Measurements from ENCODE around the gene PGGHG. TPM values are rescaled to one million over a fixed set of nuclear protein-coding genes. Genes with fewer than 3 reads are reported as not detected.

The PGGHG gene
- total RNA-seq, 4 donors from 2014 or later, result 4.0 to 7.7 (median 6.9) TPM

GRCh38 chr11:337711-338110 lies 48.8 kb downstream of the PGGHG start:
- WGBS, 2 donors, result 93 to 98% methylated on average over 6 of the region's 6 CpGs
- intact Hi-C loops (cut with DNase I; ENCODE audit: low total_unique reads), result no loop called here
- TF ChIP-seq CTCF (IDR thresholded peaks at IDR 0.05) (no peak), POLR2A (IDR thresholded peaks at IDR 0.05) (no peak)
- H3K4me3 ChIP-seq (ENCODE audit: low read depth, poor library complexity, severe bottlenecking), result no peak overlapping the region
- DNase-seq (ENCODE audit: low spot score in 2 of 2), result no peak

GRCh38 chr11:339963-340362 lies 51.0 kb downstream of the PGGHG start:
- no peak overlapping the region for H3K4me3 ChIP-seq (ENCODE audit: low read depth, poor library complexity, severe bottlenecking)
- DNase-seq (ENCODE audit: low spot score in 2 of 2), result no peak
- no peak for TF ChIP-seq POLR2A (IDR thresholded peaks at IDR 0.05)
- TF ChIP-seq CTCF (IDR thresholded peaks at IDR 0.05), result no peak
- WGBS, 2 donors, result 80 to 91% methylated on average over 2 of the region's 2 CpGs
- intact Hi-C loops (cut with DNase I; ENCODE audit: low total_unique reads), result no loop called here

GRCh38 chr11:340539-341512 lies 51.9 kb downstream of the PGGHG start:
- no peak overlapping the region for H3K4me3 ChIP-seq (ENCODE audit: low read depth, poor library complexity, severe bottlenecking)
- no peak for DNase-seq (ENCODE audit: low spot score in 2 of 2)
- no peak for TF ChIP-seq POLR2A (IDR thresholded peaks at IDR 0.05)
- no peak for TF ChIP-seq CTCF (IDR thresholded peaks at IDR 0.05)
- WGBS, 2 donors, result 66 to 81% methylated on average over 4 to 5 of the region's 5 CpGs
- intact Hi-C loops (cut with DNase I; ENCODE audit: low total_unique reads), result no loop called here

GRCh38 chr11:342328-342727 lies 53.4 kb downstream of the PGGHG start:
- WGBS, 2 donors, result 30 to 47% methylated on average over 3 of the region's 3 CpGs
- TF ChIP-seq POLR2A (IDR thresholded peaks at IDR 0.05) (no peak), CTCF (IDR thresholded peaks at IDR 0.05) (no peak)
- H3K4me3 ChIP-seq (ENCODE audit: low read depth, poor library complexity, severe bottlenecking), result no peak overlapping the region
- no peak for DNase-seq (ENCODE audit: low spot score in 2 of 2)
- intact Hi-C loops (cut with DNase I; ENCODE audit: low total_unique reads), result no loop called here

- 93% methylated on average over 11 of the region's 11 CpGs for WGBS, 2 donors
- DNase-seq (ENCODE audit: low spot score in 2 of 2), result no peak
- no peak for TF ChIP-seq POLR2A (IDR thresholded peaks at IDR 0.05)
- no peak for TF ChIP-seq CTCF (IDR thresholded peaks at IDR 0.05)
- intact Hi-C loops (cut with DNase I; ENCODE audit: low total_unique reads), result no loop called here
- no peak overlapping the region for H3K4me3 ChIP-seq (ENCODE audit: low read depth, poor library complexity, severe bottlenecking)
Measured at GRCh38 chr11:344836-345578, 56.1 kb downstream of the PGGHG start.

Other genes with a start within 250 kb of the PGGHG start
- gene SCGB1C1, start 96.0 kb upstream of the PGGHG start, total RNA-seq, result not detected
- gene BET1L, start 81.7 kb upstream of the PGGHG start, total RNA-seq, result 10 to 100 TPM; 25.5 to 33.3 (median 31.6) TPM
- 10 to 100 TPM; 58.0 to 91.2 (median 66.9) TPM for gene RIC8A, start 81.4 kb upstream of the PGGHG start, total RNA-seq
- gene SIRT3, start 52.8 kb upstream of the PGGHG start, total RNA-seq, result 10 to 100 TPM; 12.6 to 18.4 (median 14.2) TPM
- 100 to 1,000 TPM in 1 of 4 donors, 10 to 100 TPM in 3; 65.1 to 115 (median 90.8) TPM for gene PSMD13, start 52.1 kb upstream of the PGGHG start, total RNA-seq
- under 1 TPM in 3 of 4 donors, not detected in 1; 0.25 to 0.32 (median 0.27) TPM for gene NLRP6, start 10.7 kb upstream of the PGGHG start, total RNA-seq
- not detected for gene IFITM5, start 10.4 kb downstream of the PGGHG start, total RNA-seq
- gene IFITM2, start 18.7 kb downstream of the PGGHG start, total RNA-seq, result 10 to 100 TPM; 22.2 to 99.4 (median 52.9) TPM
- gene IFITM1, start 24.9 kb downstream of the PGGHG start, total RNA-seq, result 100 to 1,000 TPM in 1 of 4 donors, 10 to 100 TPM in 3; 44.2 to 114 (median 65.4) TPM
- gene IFITM3, start 31.7 kb downstream of the PGGHG start, total RNA-seq, result 100 to 1,000 TPM in 1 of 4 donors, 10 to 100 TPM in 3; 39.6 to 124 (median 84.2) TPM
- gene B4GALNT4, start 80.4 kb downstream of the PGGHG start, total RNA-seq, result 10 to 100 TPM in 1 of 4 donors, 1 to 10 TPM in 3; 1.8 to 20.0 (median 5.0) TPM
- 100 to 1,000 TPM; 612 to 880 (median 754) TPM for gene PKP3, start 105.1 kb downstream of the PGGHG start, total RNA-seq
- 10 to 100 TPM; 15.1 to 23.2 (median 19.0) TPM for gene SIGIRR, start 125.9 kb downstream of the PGGHG start, total RNA-seq
- gene ANO9, start 152.9 kb downstream of the PGGHG start, total RNA-seq, result 100 to 1,000 TPM in 2 of 4 donors, 10 to 100 TPM in 2; 55.7 to 116 (median 92.1) TPM
- gene PTDSS2, start 161.2 kb downstream of the PGGHG start, total RNA-seq, result 100 to 1,000 TPM in 1 of 4 donors, 10 to 100 TPM in 3; 35.0 to 108 (median 38.7) TPM
- 100 to 1,000 TPM; 419 to 465 (median 446) TPM for gene RNH1, start 218.1 kb downstream of the PGGHG start, total RNA-seq
- gene HRAS, start 246.4 kb downstream of the PGGHG start, total RNA-seq, result 100 to 1,000 TPM in 3 of 4 donors, 10 to 100 TPM in 1; 98.5 to 196 (median 117) TPM
- 1 to 10 TPM; 1.5 to 2.7 (median 1.8) TPM for gene LRRC56, start 248.4 kb downstream of the PGGHG start, total RNA-seq